IPS-20b (cell line): ENCODE results near the gene EMILIN2.

Experiments used
- H3K27ac ChIP-seq: one replicate; pipeline ENCODE4 v1.5.1; 2013; ENCODE audit warnings: low read length
- H3K27me3 ChIP-seq: 2 replicates; pipeline ENCODE4 v1.6.1; 2013; ENCODE audit warnings: mild to moderate bottlenecking, low read length, inconsistent platforms; ENCODE audit not compliant: insufficient read depth
- H3K36me3 ChIP-seq: 2 replicates; pipeline ENCODE4 v1.6.1; 2013; ENCODE audit warnings: low read depth, mild to moderate bottlenecking, inconsistent platforms, low read length, moderate library complexity; ENCODE audit not compliant: insufficient read depth
- H3K4me1 ChIP-seq: 2 replicates; pipeline ENCODE4 v1.6.1; 2013; ENCODE audit warnings: mild to moderate bottlenecking, control low read depth, inconsistent platforms, low read length, moderate library complexity; ENCODE audit not compliant: insufficient read depth
- H3K4me3 ChIP-seq: 2 replicates; pipeline ENCODE4 v1.5.1; 2013; ENCODE audit warnings: mild to moderate bottlenecking, low read length, inconsistent platforms
- H3K9ac ChIP-seq: 2 replicates; pipeline ENCODE4 v1.6.1; 2013; ENCODE audit warnings: low read depth, mild to moderate bottlenecking, inconsistent platforms, low read length, moderate library complexity
- H3K9me3 ChIP-seq: 2 replicates; pipeline ENCODE4 v1.6.1; 2013; ENCODE audit warnings: mild to moderate bottlenecking, low read depth, low read length, inconsistent platforms; ENCODE audit not compliant: insufficient read depth

Gene EMILIN2

GRCh38 chr18:2952605-2953004 is 105.8 kb downstream of the EMILIN2 start:
- Histone ChIP-seq H3K4me3 (no peak overlapping the region), H3K9me3 (no peaks in the 10 kb centered on the region), H3K4me1 (no peaks in the 10 kb centered on the region), H3K27ac (no peak overlapping the region), H3K9ac (no peak overlapping the region), H3K36me3 (peaks cover 63% of the 10 kb centered on the region), H3K27me3 (no peaks in the 10 kb centered on the region)

DNA sequence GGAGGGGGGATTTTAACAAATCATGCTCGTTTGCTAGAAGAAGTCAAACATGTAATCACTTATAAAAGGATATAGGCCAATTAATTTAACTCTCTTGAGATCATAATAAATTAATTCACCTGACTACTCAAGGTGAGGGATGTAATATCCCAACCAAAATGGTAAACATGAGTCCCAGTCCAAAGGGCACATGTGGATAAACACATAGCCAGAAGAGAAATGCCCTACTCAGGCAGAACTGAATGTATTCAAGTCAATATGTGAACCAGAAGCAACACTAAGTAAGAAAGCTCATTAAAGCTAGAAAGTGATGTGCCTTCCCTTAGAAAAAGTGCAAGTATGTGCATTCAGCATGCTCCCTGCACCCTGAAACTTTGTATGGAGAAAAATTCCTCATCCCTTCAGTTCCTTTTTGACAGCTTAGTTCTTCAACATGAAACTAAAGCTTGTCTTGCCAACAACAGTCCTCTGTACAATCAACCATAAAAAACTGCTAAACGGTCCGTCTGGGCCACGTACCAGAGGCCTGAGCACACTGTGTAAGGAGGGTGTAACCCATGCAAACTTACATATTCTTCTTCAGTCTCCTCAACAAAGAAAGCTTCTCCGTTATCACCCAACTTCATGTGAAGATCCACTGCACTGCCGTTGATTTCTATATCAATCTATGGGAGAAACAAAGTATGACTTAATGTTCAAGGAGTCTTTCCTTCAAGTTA is 107.3 kb downstream of the EMILIN2 start:
- H3K27ac ChIP-seq: no peak overlapping the region
- H3K4me1 ChIP-seq: no peaks in the 10 kb centered on the region
- H3K27me3 ChIP-seq: no peaks in the 10 kb centered on the region
- peaks cover 63% of the 10 kb centered on the region for H3K36me3 ChIP-seq
- no peak overlapping the region for H3K4me3 ChIP-seq
- no peaks in the 10 kb centered on the region for H3K9me3 ChIP-seq
- no peak overlapping the region for H3K9ac ChIP-seq

GRCh38 chr18:2954869-2955645 is 108.3 kb downstream of the EMILIN2 start:
- Histone ChIP-seq H3K4me1 (no peaks in the 10 kb centered on the region), H3K9ac (no peak overlapping the region), H3K27ac (no peak overlapping the region), H3K36me3 (peaks cover 57% of the 10 kb centered on the region), H3K27me3 (no peaks in the 10 kb centered on the region), H3K4me3 (no peak overlapping the region), H3K9me3 (no peaks in the 10 kb centered on the region)

- Histone ChIP-seq H3K27ac (no peak overlapping the region), H3K27me3 (no peaks in the 10 kb centered on the region), H3K4me1 (no peaks in the 10 kb centered on the region), H3K36me3 (peaks cover 47% of the 10 kb centered on the region), H3K9ac (no peak overlapping the region), H3K9me3 (no peaks in the 10 kb centered on the region), H3K4me3 (no peak overlapping the region)
Measured at GRCh38 chr18:2956056-2956455, 109.2 kb downstream of the EMILIN2 start.

DNA sequence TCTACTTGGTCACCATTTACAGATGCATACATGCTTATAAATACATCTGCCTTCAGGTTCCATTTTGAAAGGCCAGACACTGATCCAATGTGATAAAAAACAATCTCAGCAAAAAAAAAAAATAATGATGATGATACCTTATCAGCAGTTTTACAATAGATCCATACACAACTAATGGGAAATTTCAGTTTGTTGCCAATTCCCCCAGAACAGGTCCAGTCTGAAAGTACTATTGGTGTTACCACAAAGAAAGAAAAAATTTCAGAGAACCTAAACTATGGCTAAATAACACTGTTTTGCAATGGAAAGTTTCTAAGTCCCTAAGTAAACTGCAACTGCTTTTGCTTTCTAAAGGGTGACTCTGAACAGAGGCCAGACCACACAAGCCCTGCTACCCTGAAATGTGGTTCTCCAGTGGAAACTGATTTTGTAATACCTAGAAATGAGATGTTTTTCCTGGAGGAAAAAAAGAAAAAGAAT is 112.1 kb downstream of the EMILIN2 start:
- Histone ChIP-seq H3K27ac (no peak overlapping the region), H3K9ac (no peak overlapping the region), H3K36me3 (peaks cover 22% of the 10 kb centered on the region; the same call in 1 of the 2 replicates), H3K4me3 (no peak overlapping the region), H3K27me3 (no peaks in the 10 kb centered on the region), H3K4me1 (no peaks in the 10 kb centered on the region), H3K9me3 (no peaks in the 10 kb centered on the region)

- Histone ChIP-seq H3K27me3 (no peaks in the 10 kb centered on the region), H3K4me3 (no peak overlapping the region), H3K9ac (no peak overlapping the region), H3K9me3 (no peaks in the 10 kb centered on the region), H3K4me1 (no peaks in the 10 kb centered on the region), H3K27ac (no peak overlapping the region), H3K36me3 (peaks cover 17% of the 10 kb centered on the region; the same call in 1 of the 2 replicates)
Measured at GRCh38 chr18:2959341-2959740, 112.5 kb downstream of the EMILIN2 start.

GRCh38 chr18:2960983-2961696 is 114.3 kb downstream of the EMILIN2 start:
- Histone ChIP-seq H3K9me3 (no peaks in the 10 kb centered on the region), H3K9ac (no peak overlapping the region), H3K36me3 (peaks cover 4% of the 10 kb centered on the region; the same call in 1 of the 2 replicates), H3K27ac (no peak overlapping the region), H3K4me1 (no peaks in the 10 kb centered on the region), H3K27me3 (no peaks in the 10 kb centered on the region), H3K4me3 (no peak overlapping the region)

DNA sequence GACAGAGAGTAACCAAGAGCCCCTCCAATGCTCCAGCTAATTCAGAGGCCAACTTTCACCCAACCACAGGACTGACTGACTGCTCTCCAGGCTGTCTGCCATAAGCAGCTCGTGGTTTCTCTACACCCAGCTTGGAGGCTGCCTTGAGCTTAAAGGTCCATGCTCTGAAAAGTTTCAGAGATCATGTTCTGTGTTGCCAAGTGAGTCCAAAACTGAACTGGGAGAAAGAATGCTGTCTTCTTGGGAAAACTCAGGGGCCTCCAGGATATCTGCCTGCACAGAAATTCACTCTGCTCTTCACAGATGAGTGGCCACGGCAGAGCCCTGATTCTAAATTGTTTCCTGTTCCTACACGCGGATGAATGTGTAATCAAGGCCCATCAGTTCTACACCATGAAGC is 115.0 kb downstream of the EMILIN2 start:
- Histone ChIP-seq H3K27ac (no peak overlapping the region), H3K9me3 (no peaks in the 10 kb centered on the region), H3K36me3 (peaks cover 4% of the 10 kb centered on the region; the same call in 1 of the 2 replicates), H3K4me1 (no peaks in the 10 kb centered on the region), H3K4me3 (no peak overlapping the region), H3K27me3 (no peaks in the 10 kb centered on the region), H3K9ac (no peak overlapping the region)

DNA sequence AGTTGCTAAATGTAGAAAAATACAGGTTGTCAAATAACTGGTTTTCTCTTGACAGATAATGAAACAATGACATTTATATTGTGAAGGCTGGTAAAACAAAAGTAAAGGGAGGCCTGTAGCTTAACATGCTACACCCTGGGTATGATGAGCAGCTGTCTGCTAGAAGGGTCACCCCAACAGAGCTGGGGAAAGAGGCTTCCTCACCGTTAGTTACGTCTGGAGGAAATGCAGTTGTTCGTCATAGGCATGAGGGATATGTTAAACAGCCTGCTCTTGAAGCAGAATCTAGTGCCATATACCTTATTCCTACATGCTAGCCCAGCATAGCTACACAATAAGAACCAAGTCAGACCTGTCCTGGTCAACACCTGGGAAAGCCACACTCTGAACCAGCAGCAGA is 116.2 kb downstream of the EMILIN2 start:
- H3K27ac ChIP-seq: no peak overlapping the region
- H3K36me3 ChIP-seq: no peaks in the 10 kb centered on the region; the same call in 1 of the 2 replicates
- H3K9me3 ChIP-seq: no peaks in the 10 kb centered on the region
- H3K4me1 ChIP-seq: peaks cover 2% of the 10 kb centered on the region; the same call in 1 of the 2 replicates
- no peaks in the 10 kb centered on the region for H3K27me3 ChIP-seq
- H3K9ac ChIP-seq: no peak overlapping the region
- H3K4me3 ChIP-seq: no peak overlapping the region

DNA sequence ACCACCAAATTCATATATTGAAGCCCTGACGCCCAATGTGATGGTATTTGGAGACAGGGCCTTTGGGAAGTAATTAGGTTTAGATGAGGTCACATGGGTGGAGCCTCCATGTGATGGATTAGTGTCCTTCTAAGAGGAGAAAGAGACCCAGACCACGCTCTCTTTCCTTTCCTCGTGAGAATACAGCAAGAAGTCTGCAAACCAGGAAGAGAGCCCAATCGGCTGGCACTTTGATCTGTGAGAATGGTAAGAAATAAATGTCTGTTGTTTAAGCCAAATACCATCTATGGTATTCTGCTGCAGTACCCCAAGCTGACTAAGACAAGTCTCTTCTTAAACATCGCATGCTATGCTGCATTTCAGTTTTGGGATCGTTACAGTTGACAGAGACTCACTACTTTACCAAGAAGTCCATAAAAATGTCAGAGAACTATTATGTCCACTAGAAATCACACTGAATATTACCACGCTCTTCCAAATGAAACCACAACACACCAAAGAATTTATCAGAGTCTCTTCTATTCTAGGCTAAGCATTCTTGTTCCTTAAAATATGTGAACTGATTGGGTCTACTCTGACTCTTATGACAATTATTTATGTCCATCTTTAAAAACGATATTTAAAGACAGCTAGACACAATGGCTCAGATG is 117.7 kb downstream of the EMILIN2 start:
- Histone ChIP-seq H3K9me3 (no peaks in the 10 kb centered on the region), H3K4me1 (peaks cover 12% of the 10 kb centered on the region; the same call in 1 of the 2 replicates), H3K4me3 (no peak overlapping the region), H3K27me3 (no peaks in the 10 kb centered on the region), H3K9ac (no peak overlapping the region), H3K36me3 (no peaks in the 10 kb centered on the region; the same call in 1 of the 2 replicates), H3K27ac (no peak overlapping the region)
